NCI-H345 (cell line): ENCODE results near the gene ARHGAP26.
"Not testable (repeated sequence)": the region's sequence is repeated elsewhere in the genome, so short reads cannot be mapped to it uniquely, and the experiment has no call there.

Experiments
- DNase-seq: peaks from one replicate; lab custom pipeline; 2025; lab: John Stamatoyannopoulos, UW

Gene ARHGAP26

DNA sequence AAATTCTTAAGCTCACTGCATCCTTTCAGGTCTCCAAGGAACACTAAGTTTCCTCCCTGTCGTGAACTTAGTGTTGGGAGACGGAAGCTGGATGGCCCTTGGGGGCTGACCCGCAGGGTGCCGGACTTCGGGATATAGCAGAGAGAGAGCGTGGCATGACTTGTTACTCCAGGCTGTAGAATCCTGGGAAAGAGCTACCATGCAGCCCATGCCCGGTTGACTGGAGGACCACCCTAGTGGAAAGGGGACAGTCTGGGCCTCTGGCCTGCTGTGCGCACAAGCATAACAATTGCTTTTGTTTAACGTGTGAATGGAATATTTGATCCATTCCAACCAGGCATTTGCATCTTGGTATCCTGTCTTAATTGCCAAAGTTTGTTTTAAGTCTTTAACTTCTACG is 319.9 kb downstream of the ARHGAP26 start:
- DNase-seq: not testable (repeated sequence)

- not testable (repeated sequence) for DNase-seq
Measured at GRCh38 chr5:143092711-143093451, 322.7 kb downstream of the ARHGAP26 start.

DNA sequence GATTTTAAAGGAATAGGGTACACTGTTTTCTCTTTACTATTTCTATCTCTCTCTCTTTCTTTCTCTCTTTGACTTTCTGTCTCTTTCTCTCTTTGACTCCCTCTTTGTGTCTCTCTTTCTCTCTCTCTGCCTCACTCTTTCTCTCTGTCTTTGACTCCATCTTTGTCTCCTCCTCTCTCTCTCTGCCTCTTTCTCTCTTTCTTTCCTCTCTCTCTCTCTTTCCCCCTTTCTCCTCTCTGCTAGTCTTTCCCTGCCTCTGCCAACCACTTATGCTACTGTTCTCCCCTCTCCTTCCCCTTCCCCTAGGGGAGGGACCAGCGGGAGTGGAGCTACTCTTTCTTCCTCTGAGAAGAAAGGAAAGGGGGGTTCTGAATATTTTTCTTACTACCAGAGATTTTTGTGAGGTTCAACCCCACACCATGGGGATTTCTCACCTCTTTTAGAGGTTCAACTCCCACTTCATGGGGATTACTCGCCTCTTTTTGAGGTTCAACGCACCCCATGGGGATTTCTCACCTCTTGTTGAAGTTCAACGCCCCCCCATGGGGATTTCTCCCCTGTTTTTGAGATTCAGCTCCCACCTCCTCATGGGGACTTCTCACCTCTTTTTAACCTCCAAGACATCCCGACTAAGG is 323.4 kb downstream of the ARHGAP26 start:
- DNase-seq: no peak

DNA sequence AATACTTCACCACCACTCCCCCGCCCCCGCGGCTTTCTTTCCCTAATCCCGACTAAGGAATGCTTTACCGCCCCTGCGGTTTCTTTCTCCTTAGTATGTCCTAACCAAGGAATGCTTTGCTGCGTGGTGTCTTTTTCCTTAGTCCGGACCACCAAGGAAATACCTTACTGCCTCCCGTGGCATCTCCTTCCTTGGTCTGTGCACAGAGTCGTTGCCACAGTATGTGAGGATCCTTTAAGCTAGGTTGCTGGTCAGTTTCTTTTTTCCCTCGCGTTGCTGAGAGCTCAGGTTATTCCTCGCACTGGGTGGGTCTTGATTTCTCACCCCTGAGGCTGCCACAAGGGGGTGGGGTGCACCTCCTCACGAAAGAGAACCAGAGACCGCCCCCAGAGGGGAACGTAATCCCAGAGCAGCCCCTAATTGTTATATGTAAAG is 323.9 kb downstream of the ARHGAP26 start:
- DNase-seq: no peak

- not testable (repeated sequence) for DNase-seq
Measured at GRCh38 chr5:143094608-143095007, 324.4 kb downstream of the ARHGAP26 start.

DNA sequence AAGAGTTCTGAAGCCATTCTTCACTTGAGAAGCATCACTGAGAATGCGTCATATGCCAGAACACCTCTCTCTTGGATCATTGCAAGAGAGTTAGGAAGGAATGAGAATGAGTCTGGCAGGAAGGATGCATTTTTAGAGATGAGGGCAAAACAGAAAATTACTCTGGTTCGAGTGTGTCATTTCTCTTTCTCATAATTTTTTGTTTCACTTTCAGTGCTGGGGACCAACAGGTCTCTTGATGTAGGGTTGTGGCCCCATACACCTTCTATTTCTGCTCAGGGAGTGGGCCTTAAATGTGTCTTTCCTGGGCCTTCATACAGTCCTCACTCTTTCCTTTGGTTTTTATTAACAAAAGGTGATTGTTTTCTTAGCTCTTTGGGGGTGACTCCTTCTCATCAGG is 330.9 kb downstream of the ARHGAP26 start:
- no peak for DNase-seq

DNA sequence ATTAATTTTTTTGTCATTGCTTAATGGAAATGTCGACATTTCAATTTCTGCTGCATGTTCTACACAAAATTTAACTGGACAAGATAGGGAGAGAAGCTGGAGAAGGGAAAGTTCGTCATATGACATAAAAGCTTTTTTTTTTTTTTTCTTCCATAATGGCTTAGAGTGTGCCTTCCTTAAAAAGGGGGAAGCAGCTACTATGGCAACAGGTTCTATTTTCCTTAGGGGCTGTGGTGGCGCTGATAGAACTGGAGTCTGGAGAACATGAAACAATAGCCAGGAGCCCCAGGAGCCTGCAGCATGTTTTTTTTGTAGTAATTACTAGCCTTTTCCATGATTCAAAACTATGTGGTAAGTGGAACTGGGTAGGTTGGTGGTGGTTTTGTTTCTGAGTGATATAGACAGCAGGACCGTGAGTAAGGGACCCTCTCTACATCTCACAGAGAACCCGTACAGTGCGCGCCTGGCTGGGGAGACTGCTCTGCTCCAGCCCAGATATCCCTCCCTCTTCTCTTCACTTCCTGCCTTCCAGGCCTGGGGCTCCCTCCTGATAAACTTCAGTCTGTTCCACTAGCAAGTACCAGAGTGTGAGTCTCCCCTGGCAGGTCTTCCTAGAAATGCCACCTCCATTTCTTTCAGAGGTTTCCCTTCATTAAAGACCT is 331.7 kb downstream of the ARHGAP26 start:
- DNase-seq: no peak

DNA sequence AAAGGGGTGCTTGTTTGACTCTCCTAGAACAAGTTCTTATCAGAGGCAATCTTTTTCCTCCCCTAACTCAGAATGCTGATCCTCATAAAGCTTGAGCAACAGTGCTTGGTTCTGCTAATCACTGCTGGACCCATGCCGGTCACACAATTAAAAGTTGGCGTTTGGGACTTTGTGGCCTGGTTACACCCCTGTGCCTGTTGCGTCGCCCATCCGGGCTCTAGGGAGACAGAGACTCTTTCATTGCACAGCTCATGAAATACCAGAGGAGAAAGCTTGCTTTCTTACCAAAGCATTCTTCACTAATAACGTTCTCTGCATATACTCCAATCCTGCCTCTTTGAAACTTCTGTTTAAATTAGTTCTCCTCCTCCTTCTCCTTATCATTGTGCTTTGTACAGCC is 332.2 kb downstream of the ARHGAP26 start:
- DNase-seq: no peak

GRCh38 chr5:143105216-143105905 is 335.2 kb downstream of the ARHGAP26 start:
- no peak for DNase-seq

GRCh38 chr5:143106174-143106573 is 336.0 kb downstream of the ARHGAP26 start:
- peak; percentile 53 for DNase-seq

GRCh38 chr5:143108498-143109128 is 338.4 kb downstream of the ARHGAP26 start:
- peak; percentile 38 for DNase-seq

DNA sequence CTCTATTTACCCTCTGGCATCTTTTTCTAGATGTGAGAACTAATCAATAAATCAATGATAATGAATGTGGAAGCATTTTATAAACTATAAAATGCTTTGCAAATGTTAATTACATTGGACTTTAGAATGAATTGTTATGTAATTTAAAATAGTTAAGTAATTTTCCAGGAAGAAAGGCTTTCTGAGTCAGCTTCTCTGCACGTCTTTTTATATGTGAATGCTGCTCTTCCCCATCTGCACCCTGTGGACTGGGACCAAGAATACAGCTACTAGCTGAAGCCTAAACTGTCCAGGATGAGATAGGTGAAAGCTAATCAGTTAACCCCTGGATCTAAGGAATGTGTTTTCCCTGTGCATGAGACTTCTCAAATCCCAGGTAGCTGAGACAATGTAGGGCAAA is 340.4 kb downstream of the ARHGAP26 start:
- DNase-seq: no peak

GRCh38 chr5:143111799-143112198 is 341.6 kb downstream of the ARHGAP26 start:
- DNase-seq: no peak

GRCh38 chr5:143113461-143113860 is 343.3 kb downstream of the ARHGAP26 start:
- no peak for DNase-seq

- DNase-seq: no peak
Measured at GRCh38 chr5:143114481-143114880, 344.3 kb downstream of the ARHGAP26 start.

DNA sequence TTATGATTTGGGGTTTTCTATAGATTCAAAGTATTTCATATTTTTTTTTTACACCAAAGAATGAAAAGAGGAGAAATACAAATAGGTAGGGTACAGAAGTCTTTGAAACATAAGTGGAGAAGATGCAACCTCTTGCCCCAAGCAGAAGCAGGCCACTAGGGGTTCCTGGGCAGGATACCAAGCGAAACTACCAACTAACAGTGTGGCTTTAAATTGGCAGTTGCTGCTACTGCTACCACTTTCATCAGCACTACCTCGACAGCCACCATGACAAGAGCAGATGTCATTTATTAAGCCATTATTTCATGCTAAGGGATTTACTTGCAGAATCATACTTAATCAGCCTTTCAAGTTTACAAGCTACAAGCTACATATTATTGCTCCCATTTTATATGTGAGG is 345.2 kb downstream of the ARHGAP26 start:
- no peak for DNase-seq

GRCh38 chr5:143116814-143117213 is 346.6 kb downstream of the ARHGAP26 start:
- DNase-seq: no peak

GRCh38 chr5:143117821-143118220 is 347.6 kb downstream of the ARHGAP26 start:
- no peak for DNase-seq

DNA sequence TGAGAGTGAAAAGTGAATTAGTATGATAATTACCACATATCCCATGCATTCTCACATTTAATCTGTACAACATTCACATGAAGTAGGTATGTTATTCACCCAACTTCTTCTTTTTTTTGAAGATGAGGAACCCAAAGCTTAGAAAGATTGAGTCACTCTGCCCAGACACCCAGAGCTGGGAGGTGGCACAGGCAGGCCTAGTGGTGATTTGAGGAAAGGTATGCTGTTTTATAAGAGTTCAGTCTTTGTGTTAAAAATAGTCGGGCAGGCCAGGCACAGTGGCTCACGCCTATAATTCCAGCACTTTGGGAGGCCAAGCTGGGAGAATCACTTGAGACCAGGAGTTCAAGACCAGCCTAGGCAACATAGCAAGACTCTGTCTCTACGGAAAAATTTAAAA is 348.0 kb downstream of the ARHGAP26 start:
- DNase-seq: no peak

- not testable (repeated sequence) for DNase-seq
Measured at GRCh38 chr5:143118818-143119217, 348.6 kb downstream of the ARHGAP26 start.

- no peak for DNase-seq
Measured at GRCh38 chr5:143119291-143119769, 349.2 kb downstream of the ARHGAP26 start.

- DNase-seq: no peak
Measured at GRCh38 chr5:143119881-143120341, 349.7 kb downstream of the ARHGAP26 start.
